Lung (tissue), 12 donors: Measurements from ENCODE around the gene SLC66A3. TPM values are rescaled to one million over a fixed set of nuclear protein-coding genes. Genes with fewer than 3 reads are reported as not detected.

Experiments
- ATAC-seq: fragments of 200-7000 bp; cut with Tn5 transposase; one replicate; pipeline ENCODE4 v1.9.1; 2020; ENCODE audit warnings: moderate number of reproducible peaks; ENCODE audit not compliant: insufficient read depth, low FRiP score
- DNase-seq, 3 donors: peaks; one replicate each; pipeline ENCODE4 v3.0.0-alpha.2; 2013 to 2017
- H3K27ac ChIP-seq, 2 donors: one replicate each; pipeline ENCODE4 v1.5.1; 2013; ENCODE audit warnings: mild to moderate bottlenecking in 2 of 2, moderate library complexity in 2 of 2, control low read depth in 1 of 2, inconsistent platforms in 1 of 2, low read depth in 1 of 2, low read length in 1 of 2
- H3K27me3 ChIP-seq, 3 donors: one replicate each; pipeline ENCODE4 v1.5.1; 2013; ENCODE audit warnings: low read length in 2 of 3; ENCODE audit not compliant: control insufficient read depth in 3 of 3, insufficient read depth in 3 of 3
- H3K36me3 ChIP-seq, 4 donors: one replicate each; pipeline ENCODE4 v1.5.1; 2013; ENCODE audit warnings: low read length in 4 of 4, mild to moderate bottlenecking in 1 of 4, moderate library complexity in 1 of 4; ENCODE audit not compliant: control insufficient read depth in 4 of 4, insufficient read depth in 4 of 4
- H3K4me1 ChIP-seq, 5 donors: one replicate each; pipeline ENCODE4 v1.5.1; 2013; ENCODE audit warnings: low read length in 5 of 5, mild to moderate bottlenecking in 2 of 5, moderate library complexity in 1 of 5; ENCODE audit not compliant: control insufficient read depth in 5 of 5, insufficient read depth in 5 of 5
- H3K4me3 ChIP-seq: one replicate; pipeline ENCODE4 v1.5.1; 2013; ENCODE audit warnings: mild to moderate bottlenecking, control low read depth, moderate library complexity
- H3K9ac ChIP-seq, 2 donors: one replicate each; pipeline ENCODE4 v1.5.1; 2013; ENCODE audit warnings: low read length in 2 of 2, control low read depth in 1 of 2; ENCODE audit not compliant: insufficient read depth in 1 of 2
- H3K9me3 ChIP-seq, 4 donors: one replicate each; pipeline ENCODE4 v1.5.1; 2013; ENCODE audit warnings: low read length in 3 of 4, mild to moderate bottlenecking in 1 of 4, moderate library complexity in 1 of 4; ENCODE audit not compliant: control insufficient read depth in 4 of 4, insufficient read depth in 3 of 4
- CTCF ChIP-seq: IDR thresholded peaks from 2 replicates; pipeline ENCODE4 v1.5.1; 2012; ENCODE audit warnings: mild to moderate bottlenecking; ENCODE audit errors: control extremely low read depth, extremely low read depth
- WGBS, 2 donors: extraction: QIAGEN DNeasy Blood & Tissue Kit; methylation state at CpG; one replicate each; pipeline ENCODE4 v1.1.7; 2013; 5-methylcytosine and 5-hydroxymethylcytosine counted together
- polyA plus RNA-seq, 2 donors: library from polyadenylated mRNA; stranded (reverse); fragments of 200-250 nt; gene quantifications; one replicate each; pipeline ENCODE4 v1.2.1, GENCODE V29; 2013
- total RNA-seq, 2 donors: library from RNA; depleted of rRNA in 1 of 2; stranded (reverse); fragments of >200 nt in 1 of 2; gene quantifications; one replicate each; pipeline ENCODE4 v1.2.1, GENCODE V29; 2014 to 2021
- donor health status: control.
- donor health status: control.
- donor health status: Bipolar disorder and iron deficiency.
- donor health status: healthy.
- donor health status: DM: yes; HTN: yes; CAD: no.

The SLC66A3 gene
- total and polyA plus RNA-seq, 4 donors: 17.6 to 27.4 (median 22.3) TPM

GRCh38 chr2:11128243-11128951 lies 26.9 kb upstream of the SLC66A3 start:
- DNase-seq (peak; percentile 65 to 73 (median 65)), ATAC-seq (no peak)
- peaks cover 0 to 1% (median 0%) of the 10 kb centered on the region in 4 donors for H3K9me3 ChIP-seq
- H3K9ac ChIP-seq: no peak overlapping the region
- no peak overlapping the region for H3K27ac ChIP-seq
- H3K27me3 ChIP-seq: peaks cover 0 to 3% (median 0%) of the 10 kb centered on the region in 3 donors
- no peak for TF ChIP-seq CTCF
- H3K36me3 ChIP-seq: no peaks in the 10 kb centered on the region
- H3K4me3 ChIP-seq: no peak overlapping the region
- H3K4me1 ChIP-seq: peaks cover 5 to 16% (median 7%) of the 10 kb centered on the region in 5 donors
- WGBS, 2 donors: 55 to 74% methylated on average over 11 of the region's 11 CpGs

GRCh38 chr2:11129598-11130449 lies 25.4 kb upstream of the SLC66A3 start:
- peak; percentile 7 for TF ChIP-seq CTCF
- ATAC-seq (peak; percentile 56), DNase-seq (peak; percentile 77 to 87 (median 83))
- Histone ChIP-seq H3K36me3 (no peaks in the 10 kb centered on the region), H3K4me1 (peaks cover 6 to 28% (median 14%) of the 10 kb centered on the region in 5 donors), H3K9me3 (no peaks in the 10 kb centered on the region), H3K27me3 (peaks cover 0 to 1% (median 0%) of the 10 kb centered on the region in 3 donors), H3K27ac (peak overlapping the region in 1 of 2 donors; percentile 49), H3K4me3 (peak overlapping the region; percentile 2), H3K9ac (peak overlapping the region in 1 of 2 donors; percentile 28)
- 6 to 9% methylated on average over 43 to 46 of the region's 46 CpGs for WGBS, 2 donors

- Histone ChIP-seq H3K4me1 (peaks cover 6 to 28% (median 14%) of the 10 kb centered on the region in 5 donors), H3K9me3 (no peaks in the 10 kb centered on the region), H3K9ac (no peak overlapping the region), H3K4me3 (no peak overlapping the region), H3K27ac (no peak overlapping the region), H3K36me3 (no peaks in the 10 kb centered on the region), H3K27me3 (no peaks in the 10 kb centered on the region)
- WGBS, 2 donors: 91% methylated on average over 20 of the region's 20 CpGs
- ATAC-seq (no peak), DNase-seq (no peak)
- TF ChIP-seq CTCF: no peak
These were observed 23.9 kb upstream of the SLC66A3 start for GRCh38 chr2:11131166-11131920.
